ENCODE data around the gene TOR1AIP2.

Gene TOR1AIP2

GRCh38 chr1:179803104-179803503 is 74.5 kb downstream of the TOR1AIP2 start:
- no peaks in the 10 kb centered on the region for H3K9me3 ChIP-seq (ENCODE audit: low read length)
- no peak overlapping the region for H3K9ac ChIP-seq (ENCODE audit: low read length)
- no peaks in the 10 kb centered on the region for H3K27me3 ChIP-seq (ENCODE audit: control insufficient read depth in 1 of 2, insufficient read depth in 2 of 2, low read length in 2 of 2)
- no peak overlapping the region for H3K4me3 ChIP-seq (ENCODE audit: low read depth in 1 of 2, low read length in 2 of 2)
- H3K4me1 ChIP-seq (ENCODE audit: insufficient read depth, low read length): no peaks in the 10 kb centered on the region
- H3K36me3 ChIP-seq (ENCODE audit: insufficient read depth, low read length): no peaks in the 10 kb centered on the region
- no peak overlapping the region for H3K27ac ChIP-seq (ENCODE audit: low read depth, low read length)

GRCh38 chr1:179800481-179800880 is 77.1 kb downstream of the TOR1AIP2 start:
- Histone ChIP-seq H3K27ac (ENCODE audit: low read depth, low read length) (no peak overlapping the region), H3K4me3 (ENCODE audit: low read depth in 1 of 2, low read length in 2 of 2) (no peak overlapping the region), H3K9ac (ENCODE audit: low read length) (no peak overlapping the region), H3K36me3 (ENCODE audit: insufficient read depth, low read length) (no peaks in the 10 kb centered on the region), H3K9me3 (ENCODE audit: low read length) (no peaks in the 10 kb centered on the region), H3K27me3 (ENCODE audit: control insufficient read depth in 1 of 2, insufficient read depth in 2 of 2, low read length in 2 of 2) (no peaks in the 10 kb centered on the region), H3K4me1 (ENCODE audit: insufficient read depth, low read length) (no peaks in the 10 kb centered on the region)

- no peaks in the 10 kb centered on the region for H3K27me3 ChIP-seq (ENCODE audit: control insufficient read depth in 1 of 2, insufficient read depth in 2 of 2, low read length in 2 of 2)
- H3K4me3 ChIP-seq (ENCODE audit: low read depth in 1 of 2, low read length in 2 of 2): no peak overlapping the region
- H3K9ac ChIP-seq (ENCODE audit: low read length): no peak overlapping the region
- H3K4me1 ChIP-seq (ENCODE audit: insufficient read depth, low read length): no peaks in the 10 kb centered on the region
- no peaks in the 10 kb centered on the region for H3K9me3 ChIP-seq (ENCODE audit: low read length)
- H3K27ac ChIP-seq (ENCODE audit: low read depth, low read length): no peak overlapping the region
- no peaks in the 10 kb centered on the region for H3K36me3 ChIP-seq (ENCODE audit: insufficient read depth, low read length)
Observed at GRCh38 chr1:179798864-179799516, 78.6 kb downstream of the TOR1AIP2 start.

- Histone ChIP-seq H3K27me3 (ENCODE audit: control insufficient read depth in 1 of 2, insufficient read depth in 2 of 2, low read length in 2 of 2) (no peaks in the 10 kb centered on the region), H3K36me3 (ENCODE audit: insufficient read depth, low read length) (no peaks in the 10 kb centered on the region), H3K4me3 (ENCODE audit: low read depth in 1 of 2, low read length in 2 of 2) (no peak overlapping the region), H3K27ac (ENCODE audit: low read depth, low read length) (no peak overlapping the region), H3K4me1 (ENCODE audit: insufficient read depth, low read length) (no peaks in the 10 kb centered on the region), H3K9me3 (ENCODE audit: low read length) (no peaks in the 10 kb centered on the region), H3K9ac (ENCODE audit: low read length) (no peak overlapping the region)
Observed at GRCh38 chr1:179798213-179798863, 79.3 kb downstream of the TOR1AIP2 start.

GRCh38 chr1:179794669-179795068 is 82.9 kb downstream of the TOR1AIP2 start:
- no peak overlapping the region for H3K27ac ChIP-seq (ENCODE audit: low read depth, low read length)
- H3K9me3 ChIP-seq (ENCODE audit: low read length): no peaks in the 10 kb centered on the region
- no peak overlapping the region for H3K9ac ChIP-seq (ENCODE audit: low read length)
- H3K4me1 ChIP-seq (ENCODE audit: insufficient read depth, low read length): no peaks in the 10 kb centered on the region
- no peaks in the 10 kb centered on the region for H3K27me3 ChIP-seq (ENCODE audit: control insufficient read depth in 1 of 2, insufficient read depth in 2 of 2, low read length in 2 of 2)
- no peaks in the 10 kb centered on the region for H3K36me3 ChIP-seq (ENCODE audit: insufficient read depth, low read length)
- H3K4me3 ChIP-seq (ENCODE audit: low read depth in 1 of 2, low read length in 2 of 2): no peak overlapping the region

GRCh38 chr1:179794146-179794545 is 83.5 kb downstream of the TOR1AIP2 start:
- Histone ChIP-seq H3K9me3 (ENCODE audit: low read length) (no peaks in the 10 kb centered on the region), H3K27ac (ENCODE audit: low read depth, low read length) (no peak overlapping the region), H3K9ac (ENCODE audit: low read length) (no peak overlapping the region), H3K4me3 (ENCODE audit: low read depth in 1 of 2, low read length in 2 of 2) (no peak overlapping the region), H3K27me3 (ENCODE audit: control insufficient read depth in 1 of 2, insufficient read depth in 2 of 2, low read length in 2 of 2) (no peaks in the 10 kb centered on the region), H3K4me1 (ENCODE audit: insufficient read depth, low read length) (no peaks in the 10 kb centered on the region), H3K36me3 (ENCODE audit: insufficient read depth, low read length) (no peaks in the 10 kb centered on the region)

- Histone ChIP-seq H3K4me3 (ENCODE audit: low read depth in 1 of 2, low read length in 2 of 2) (no peak overlapping the region), H3K4me1 (ENCODE audit: insufficient read depth, low read length) (no peaks in the 10 kb centered on the region), H3K9ac (ENCODE audit: low read length) (no peak overlapping the region), H3K27me3 (ENCODE audit: control insufficient read depth in 1 of 2, insufficient read depth in 2 of 2, low read length in 2 of 2) (no peaks in the 10 kb centered on the region), H3K9me3 (ENCODE audit: low read length) (no peaks in the 10 kb centered on the region), H3K36me3 (ENCODE audit: insufficient read depth, low read length) (no peaks in the 10 kb centered on the region), H3K27ac (ENCODE audit: low read depth, low read length) (no peak overlapping the region)
Observed at GRCh38 chr1:179793281-179793680, 84.3 kb downstream of the TOR1AIP2 start.

Measured in muscle layer of colon (tissue), 2 donors.